SK-N-SH (cell line): ENCODE results near the gene LSM14A.

Source experiments
- GABPA ChIP-seq: IDR thresholded peaks from 2 replicates; pipeline ENCODE4 v1.4.0; 2012; ENCODE audit warnings: low read depth, mild to moderate bottlenecking
- TF ChIP-seq, protein P1 (sequence below): fragments of 200-600 bp; sonication (generic); IDR thresholded peaks from 2 replicates; pipeline ENCODE4 v1.6.1; 2017; ENCODE audit warnings: antibody characterized with exemption, mild to moderate bottlenecking, moderate library complexity

GRCh38 chr19:34232566-34233481 lies 60.5 kb downstream of the LSM14A start:
- TF ChIP-seq, protein P1, sequence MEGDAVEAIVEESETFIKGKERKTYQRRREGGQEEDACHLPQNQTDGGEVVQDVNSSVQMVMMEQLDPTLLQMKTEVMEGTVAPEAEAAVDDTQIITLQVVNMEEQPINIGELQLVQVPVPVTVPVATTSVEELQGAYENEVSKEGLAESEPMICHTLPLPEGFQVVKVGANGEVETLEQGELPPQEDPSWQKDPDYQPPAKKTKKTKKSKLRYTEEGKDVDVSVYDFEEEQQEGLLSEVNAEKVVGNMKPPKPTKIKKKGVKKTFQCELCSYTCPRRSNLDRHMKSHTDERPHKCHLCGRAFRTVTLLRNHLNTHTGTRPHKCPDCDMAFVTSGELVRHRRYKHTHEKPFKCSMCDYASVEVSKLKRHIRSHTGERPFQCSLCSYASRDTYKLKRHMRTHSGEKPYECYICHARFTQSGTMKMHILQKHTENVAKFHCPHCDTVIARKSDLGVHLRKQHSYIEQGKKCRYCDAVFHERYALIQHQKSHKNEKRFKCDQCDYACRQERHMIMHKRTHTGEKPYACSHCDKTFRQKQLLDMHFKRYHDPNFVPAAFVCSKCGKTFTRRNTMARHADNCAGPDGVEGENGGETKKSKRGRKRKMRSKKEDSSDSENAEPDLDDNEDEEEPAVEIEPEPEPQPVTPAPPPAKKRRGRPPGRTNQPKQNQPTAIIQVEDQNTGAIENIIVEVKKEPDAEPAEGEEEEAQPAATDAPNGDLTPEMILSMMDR = no peak
- TF ChIP-seq GABPA = no peak
